Endothelial cell of umbilical vein (primary cell): ENCODE measurements around the gene KSR1. TPM values are rescaled to one million over a fixed set of nuclear protein-coding genes. Genes with fewer than 3 reads are reported as not detected.

ENCODE experiments used
- BruUV-seq: library from RNA; stranded (reverse); fragments of 400-500 nt; replicated peaks from 2 replicates; lab custom pipeline; 2021; lab: Mats Ljungman, UMichigan
- CTCF ChIA-PET: fragments of 300-600, 350-600 bp; sonication (Branson Sonifier 250); formaldehyde crosslinking; loops from one replicate; lab custom pipeline; 2021; ENCODE audit warnings: antibody characterized with exemption, inconsistent platforms; lab: Charles Lee
- POLR2A ChIA-PET: fragments of 300-600, 350-600 bp; sonication (Branson Sonifier 250); formaldehyde crosslinking; loops from one replicate; lab custom pipeline; 2021; ENCODE audit warnings: antibody characterized with exemption, inconsistent platforms; lab: Charles Lee
- DNase-seq: peaks from one replicate; pipeline ENCODE4 v3.0.0-alpha.2; 2011; ENCODE audit warnings: low read depth, low spot score
- FAIRE-seq: peaks from 2 replicates; lab custom pipeline; 2011; peaks lifted over from hg19 to GRCh38; lab: Jason Lieb, UNC
- H2AFZ ChIP-seq: 2 replicates; pipeline ENCODE4 v1.6.0; 2012; ENCODE audit warnings: low read depth, low read length, control low read depth, inconsistent platforms
- H3K27ac ChIP-seq: 2 replicates; pipeline ENCODE4 v1.5.1; 2011; ENCODE audit warnings: low read depth, mild to moderate bottlenecking, control low read depth, low read length, moderate library complexity; ENCODE audit not compliant: insufficient read depth
- H3K27me3 ChIP-seq, 2 experiments: 2 replicates each; pipeline versions ENCODE4 v1.6.0 to v1.6.1; 2011; ENCODE audit warnings: low read length in 2 of 2, mixed read lengths in 1 of 2; ENCODE audit not compliant: control insufficient read depth in 2 of 2, insufficient read depth in 2 of 2
- H3K36me3 ChIP-seq, 2 experiments: 2 replicates in 1 of 2; 3 replicates in 1 of 2; pipeline ENCODE4 v1.5.1; 2011; ENCODE audit warnings: low read length in 2 of 2, mild to moderate bottlenecking in 1 of 2, moderate library complexity in 1 of 2; ENCODE audit not compliant: control insufficient read depth in 2 of 2, insufficient read depth in 2 of 2; ENCODE audit errors: extremely low read depth in 1 of 2
- H3K4me1 ChIP-seq: 3 replicates; pipeline ENCODE4 v1.5.1; 2011; ENCODE audit warnings: mild to moderate bottlenecking, low read length; ENCODE audit not compliant: control insufficient read depth, insufficient read depth; ENCODE audit errors: extremely low read depth
- H3K4me2 ChIP-seq: 2 replicates; pipeline ENCODE4 v1.6.1; 2011; ENCODE audit warnings: low read length, control low read depth, mixed read lengths; ENCODE audit not compliant: insufficient read depth
- H3K4me3 ChIP-seq, 3 experiments: fragments of 200-600 bp in 1 of 3; sonication (generic), shearing (Covaris generic) in 1 of 3; replicated peaks in 1 of 3; 2 replicates each; pipeline ENCODE4 v1.5.1; 2011 to 2016; ENCODE audit warnings: control low read depth in 3 of 3, low read length in 3 of 3, mild to moderate bottlenecking in 2 of 3, inconsistent platforms in 1 of 3, low read depth in 1 of 3, moderate library complexity in 1 of 3; ENCODE audit not compliant: insufficient read depth in 1 of 3
- H3K79me2 ChIP-seq: 2 replicates; pipeline ENCODE4 v1.6.0; 2012; ENCODE audit warnings: low read length, inconsistent platforms; ENCODE audit not compliant: control insufficient read depth, insufficient read depth
- H3K9ac ChIP-seq: replicated peaks from 2 replicates; pipeline ENCODE3; 2011; ENCODE audit warnings: low read length, control low read depth; ENCODE audit not compliant: insufficient read depth; ENCODE audit errors: extremely low read depth
- H3K9me1 ChIP-seq: replicated peaks from 3 replicates; pipeline ENCODE4 v1.6.0; 2011; ENCODE audit warnings: mild to moderate bottlenecking, low read length; ENCODE audit not compliant: control insufficient read depth, insufficient read depth; ENCODE audit errors: extremely low read depth
- H3K9me3 ChIP-seq: replicated peaks from 2 replicates; pipeline ENCODE4 v1.5.1; 2012; ENCODE audit warnings: low read length, inconsistent platforms; ENCODE audit not compliant: control insufficient read depth, insufficient read depth
- H4K20me1 ChIP-seq: replicated peaks from 2 replicates; pipeline ENCODE3; 2011; ENCODE audit warnings: mild to moderate bottlenecking, low read length; ENCODE audit not compliant: control insufficient read depth, insufficient read depth; ENCODE audit errors: extremely low read depth
- CTCF ChIP-seq, 2 donors: IDR thresholded peaks; 1 replicate in 1 of 2; 2 replicates in 1 of 2; pipeline ENCODE4 v1.5.1; 2011; ENCODE audit warnings: low read length in 2 of 2, mild to moderate bottlenecking in 2 of 2, moderate library complexity in 2 of 2, control low read depth in 1 of 2, inconsistent platforms in 1 of 2, low read depth in 1 of 2; ENCODE audit not compliant: insufficient read depth in 1 of 2; ENCODE audit errors: extremely low read depth in 1 of 2
- EZH2 ChIP-seq: IDR thresholded peaks from 2 replicates; pipeline ENCODE4 v1.6.1; 2012; ENCODE audit warnings: borderline replicate concordance, low read depth, mild to moderate bottlenecking, moderate library complexity, low read length, inconsistent platforms; ENCODE audit not compliant: severe bottlenecking
- FOS ChIP-seq: IDR thresholded peaks from 2 replicates; pipeline ENCODE4 v1.6.1; 2011; ENCODE audit warnings: mild to moderate bottlenecking, low read length, moderate library complexity, borderline replicate concordance; ENCODE audit not compliant: insufficient read depth
- GATA2 ChIP-seq: IDR thresholded peaks from 2 replicates; pipeline ENCODE4 v1.7.0; 2011; ENCODE audit warnings: low read depth, mild to moderate bottlenecking, moderate library complexity, mixed read lengths, low read length; ENCODE audit not compliant: insufficient read length, insufficient read depth
- JUN ChIP-seq: IDR thresholded peaks from 2 replicates; pipeline ENCODE4 v1.6.1; 2011; ENCODE audit warnings: borderline replicate concordance, low read depth; ENCODE audit not compliant: insufficient read length, insufficient read depth
- MAX ChIP-seq: IDR thresholded peaks from 2 replicates; pipeline ENCODE4 v1.6.1; 2011; ENCODE audit not compliant: insufficient read depth, insufficient read length
- MYC ChIP-seq: IDR thresholded peaks from one replicate; pipeline ENCODE4 v1.6.1; 2011; ENCODE audit warnings: mild to moderate bottlenecking, low read depth, low read length
- POLR2A ChIP-seq: IDR thresholded peaks from 2 replicates; pipeline ENCODE4 v1.6.1; 2012; ENCODE audit warnings: low read depth, mild to moderate bottlenecking, control low read depth, low read length
- POLR2AphosphoS5 ChIP-seq: IDR thresholded peaks from 2 replicates; pipeline ENCODE4 v1.6.1; 2012; ENCODE audit warnings: low read depth, mild to moderate bottlenecking, control low read depth, low read length, moderate library complexity; ENCODE audit not compliant: insufficient read depth
- dilution Hi-C: fragments of 300-500 bp; cut with MboI; formaldehyde crosslinking; loops from one replicate; pipeline ENCODE4 v1.15.0; 2019; ENCODE audit warnings: low sequenced_read_pairs; ENCODE audit not compliant: extremely low pct_ligation_motif_present
- intact Hi-C: fragments of 100-400 bp; cut with micrococcal nuclease; formaldehyde crosslinking; loops from one replicate; pipeline ENCODE4 v1.10.0; 2022
- polyA plus RNA-seq, 4 experiments: library from polyadenylated mRNA; depleted of rRNA in 3 of 4; stranded (reverse) in 3 of 4; unstranded in 1 of 4; fragments of >200 nt; gene quantifications; 2 replicates each; pipeline versions ENCODE4 v1.2.1 to v1.2.3, GENCODE V29; 2011 to 2012; ENCODE audit warnings: missing spikeins in 1 of 4
- total RNA-seq: library from RNA; stranded (reverse); gene quantifications from 2 replicates; pipeline ENCODE4 v1.2.3, GENCODE V29; 2021

Gene KSR1
- total and polyA plus RNA-seq, 2 donors (not counting 3 experiments of a cell fraction or from before 2014, with no cell fraction given): 35.4 to 80.2 TPM

GRCh38 chr17:27430383-27430840, 25.8 kb upstream of the KSR1 start:
- FAIRE-seq (no peak), DNase-seq (no peak)
- Histone ChIP-seq H3K9me3 (no peaks in the 10 kb centered on the region), H3K4me3 (no peak overlapping the region), H3K36me3 (no peaks in the 10 kb centered on the region), H2AFZ (no peak overlapping the region), H3K9me1 (no peaks in the 10 kb centered on the region), H4K20me1 (no peaks in the 10 kb centered on the region), H3K27me3 (no peaks in the 10 kb centered on the region), H3K9ac (no peak overlapping the region), H3K27ac (no peak overlapping the region), H3K4me2 (no peak overlapping the region), H3K79me2 (no peaks in the 10 kb centered on the region), H3K4me1 (no peaks in the 10 kb centered on the region)
- dilution Hi-C loops: loop anchor here (25.0 kb wide), 1 partner anchor 132 kb away; no protein-coding TSS in a partner anchor
- no TSS peak for BruUV-seq
- ChIA-PET POLR2A (no interaction called here), CTCF (interaction anchor here (1.3 to 3.1 kb wide), 11 partner anchors 12 to 193 kb away, joined by 3 to 26 read pairs (median 7); no protein-coding TSS in a partner anchor)
- intact Hi-C loops: no loop called here
- TF ChIP-seq MAX: no peak
- TF ChIP-seq EZH2: no peak
- no peak for TF ChIP-seq POLR2A
- TF ChIP-seq JUN: no peak
- no peak for TF ChIP-seq POLR2AphosphoS5
- no peak for TF ChIP-seq GATA2
- TF ChIP-seq FOS: no peak
- TF ChIP-seq CTCF (IDR thresholded peaks at IDR 0.05; ENCODE audit: extremely low read depth in 1 of 2, insufficient read depth in 1 of 2, low read depth in 1 of 2, low read length in 2 of 2): no peak
- TF ChIP-seq MYC: no peak
